ENCODE results near the gene GRIFIN. TPM values are rescaled to one million over a fixed set of nuclear protein-coding genes. Genes with fewer than 3 reads are reported as not detected.

The GRIFIN gene
- total RNA-seq, 4 donors from 2014 or later = not detected

GRCh38 chr7:2450198-2451107, 25.7 kb downstream of the GRIFIN start:
- Histone ChIP-seq H3K4me1 (peaks cover 12 to 26% (median 16%) of the 10 kb centered on the region in 3 donors), H3K36me3 (peaks cover 0 to 8% (median 0%) of the 10 kb centered on the region in 3 donors), H3K27me3 (no peaks in the 10 kb centered on the region), H3K4me3 (no peak overlapping the region), H3K27ac (no peak overlapping the region), H3K9me3 (no peaks in the 10 kb centered on the region)
- TF ChIP-seq POLR2A (IDR thresholded peaks at IDR 0.05) = no peak
- TF ChIP-seq, protein P1, sequence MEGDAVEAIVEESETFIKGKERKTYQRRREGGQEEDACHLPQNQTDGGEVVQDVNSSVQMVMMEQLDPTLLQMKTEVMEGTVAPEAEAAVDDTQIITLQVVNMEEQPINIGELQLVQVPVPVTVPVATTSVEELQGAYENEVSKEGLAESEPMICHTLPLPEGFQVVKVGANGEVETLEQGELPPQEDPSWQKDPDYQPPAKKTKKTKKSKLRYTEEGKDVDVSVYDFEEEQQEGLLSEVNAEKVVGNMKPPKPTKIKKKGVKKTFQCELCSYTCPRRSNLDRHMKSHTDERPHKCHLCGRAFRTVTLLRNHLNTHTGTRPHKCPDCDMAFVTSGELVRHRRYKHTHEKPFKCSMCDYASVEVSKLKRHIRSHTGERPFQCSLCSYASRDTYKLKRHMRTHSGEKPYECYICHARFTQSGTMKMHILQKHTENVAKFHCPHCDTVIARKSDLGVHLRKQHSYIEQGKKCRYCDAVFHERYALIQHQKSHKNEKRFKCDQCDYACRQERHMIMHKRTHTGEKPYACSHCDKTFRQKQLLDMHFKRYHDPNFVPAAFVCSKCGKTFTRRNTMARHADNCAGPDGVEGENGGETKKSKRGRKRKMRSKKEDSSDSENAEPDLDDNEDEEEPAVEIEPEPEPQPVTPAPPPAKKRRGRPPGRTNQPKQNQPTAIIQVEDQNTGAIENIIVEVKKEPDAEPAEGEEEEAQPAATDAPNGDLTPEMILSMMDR (IDR thresholded peaks at IDR 0.05) = no peak
- intact Hi-C loops (cut with DNase I) = loop anchor here (10.0 kb wide), 1 partner anchor 234 kb away; the partner anchor contains the start of gene AMZ1
- WGBS, 2 donors = 30 to 40% methylated on average over 10 to 29 of the region's 32 CpGs
- DNase-seq = no peak

- intact Hi-C loops (cut with DNase I) = no loop called here
These were observed 29.5 kb downstream of the GRIFIN start for GRCh38 chr7:2446676-2447075.

DNA sequence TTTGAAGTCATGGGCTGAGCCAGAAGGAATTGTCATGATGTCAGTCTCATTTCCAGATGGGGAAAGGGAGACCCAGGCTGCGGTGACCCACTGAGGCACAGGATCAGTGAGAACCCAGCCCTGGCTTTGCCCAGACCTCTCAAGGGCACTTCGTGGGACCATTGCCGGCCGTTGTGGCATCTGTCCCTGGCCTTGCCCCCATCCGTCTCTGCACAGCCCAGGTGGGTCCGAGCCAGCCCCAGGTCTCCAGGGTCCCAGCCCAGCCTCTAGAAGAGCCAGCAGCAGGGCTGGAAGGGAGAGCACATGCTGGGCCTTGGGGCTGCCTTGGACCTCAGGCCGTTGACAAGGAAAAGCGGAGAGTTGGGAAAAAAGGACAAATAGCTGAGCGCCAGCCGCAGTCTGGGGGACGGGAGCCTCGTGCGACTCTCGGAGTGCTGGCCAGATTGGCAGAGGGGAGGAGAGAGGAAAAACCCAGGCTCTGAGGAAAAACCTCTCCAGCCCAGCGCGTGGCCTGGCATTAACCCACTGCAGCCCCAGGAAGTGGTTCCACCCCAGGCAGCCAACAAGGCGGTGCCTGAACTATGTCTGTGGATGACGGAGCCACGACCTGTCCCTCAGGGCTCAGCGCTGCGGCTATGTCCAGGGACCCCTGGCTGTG, 30.2 kb downstream of the GRIFIN start:
- WGBS, 2 donors = 88 to 89% methylated on average over 7 to 8 of the region's 21 CpGs
- no peak overlapping the region for H3K4me3 ChIP-seq
- H3K27ac ChIP-seq = peak overlapping the region in 1 of 4 donors; percentile 32
- H3K4me1 ChIP-seq = peaks cover under 1 to 30% (median 6%) of the 10 kb centered on the region in 3 donors
- intact Hi-C loops (cut with DNase I) = no loop called here
- H3K9me3 ChIP-seq = no peaks in the 10 kb centered on the region
- TF ChIP-seq, protein P1 (IDR thresholded peaks at IDR 0.05) = no peak
- no peak for TF ChIP-seq POLR2A (IDR thresholded peaks at IDR 0.05)
- H3K36me3 ChIP-seq = peaks cover 0 to 22% (median 0%) of the 10 kb centered on the region in 3 donors
- no peaks in the 10 kb centered on the region for H3K27me3 ChIP-seq
- no peak for DNase-seq

More at GRCh38 chr7:2446676-2447075, 29.5 kb downstream of the GRIFIN start:
- WGBS, 2 donors = no CpG with 5 or more reads among the region's 10 CpGs
- Histone ChIP-seq H3K4me1 (peaks cover 5 to 32% (median 10%) of the 10 kb centered on the region in 3 donors), H3K4me3 (no peak overlapping the region), H3K36me3 (peaks cover 0 to 22% (median 0%) of the 10 kb centered on the region in 3 donors), H3K27ac (no peak overlapping the region), H3K9me3 (no peaks in the 10 kb centered on the region), H3K27me3 (no peaks in the 10 kb centered on the region)
- TF ChIP-seq POLR2A (IDR thresholded peaks at IDR 0.05) = no peak
- TF ChIP-seq, protein P1 (IDR thresholded peaks at IDR 0.05) = no peak
- no peak for DNase-seq

- Histone ChIP-seq H3K9me3 (no peaks in the 10 kb centered on the region), H3K36me3 (peaks cover 0 to 22% (median 0%) of the 10 kb centered on the region in 3 donors), H3K4me3 (no peak overlapping the region), H3K27ac (peak overlapping the region in 3 of 4 donors; percentile 9 to 44 (median 43)), H3K4me1 (peaks cover 5 to 30% (median 12%) of the 10 kb centered on the region in 3 donors), H3K27me3 (no peaks in the 10 kb centered on the region)
- no peak for TF ChIP-seq POLR2A (IDR thresholded peaks at IDR 0.05)
- TF ChIP-seq, protein P1 (IDR thresholded peaks at IDR 0.05) = no peak
- intact Hi-C loops (cut with DNase I) = no loop called here
- WGBS, 2 donors = 79 to 84% methylated on average over 5 to 10 of the region's 10 CpGs
- no peak for DNase-seq
These were observed 31.2 kb downstream of the GRIFIN start for GRCh38 chr7:2445047-2445446.
